ENCODE measurements around the gene NPC1.
"Not testable (repeated sequence)": the region's sequence is repeated elsewhere in the genome, so short reads cannot be mapped to it uniquely, and the experiment has no call there.

Gene NPC1

DNA sequence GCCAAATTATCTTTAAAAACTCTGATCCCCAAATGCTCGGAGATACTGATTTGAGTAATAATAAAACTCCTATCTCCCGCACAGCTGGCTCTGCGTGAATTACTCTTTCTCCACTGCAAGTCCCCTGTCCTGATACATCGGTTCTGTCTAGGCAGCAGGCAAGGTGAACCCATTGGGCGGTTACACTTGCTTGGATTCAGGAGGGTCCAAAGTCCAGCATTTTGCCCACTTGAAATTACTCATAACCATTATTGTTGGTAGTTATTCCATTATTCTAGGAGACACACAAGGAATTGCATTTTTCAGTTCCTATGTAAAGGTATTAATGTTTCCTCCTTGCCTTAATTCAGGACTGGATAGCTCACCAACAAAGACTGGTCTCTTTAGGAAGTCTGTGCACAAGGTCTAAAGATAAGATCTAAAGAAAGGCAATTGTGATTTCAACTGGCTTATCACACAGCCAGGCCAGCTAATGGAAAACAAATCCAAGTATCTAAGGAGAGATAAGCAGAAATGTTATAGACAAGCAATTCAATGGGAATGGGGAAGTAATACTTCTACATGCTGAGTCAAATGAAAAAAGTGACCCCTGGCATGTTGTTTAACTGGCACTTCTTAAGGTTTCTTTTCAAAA lies 23.2 kb upstream of the NPC1 start:
- no peak for DNase-seq (ENCODE audit: low read depth in 2 of 2)

- DNase-seq (ENCODE audit: low read depth in 2 of 2) = no peak
Observed at GRCh38 chr18:23608211-23608610, 21.9 kb upstream of the NPC1 start.

- DNase-seq (ENCODE audit: low read depth in 2 of 2) = no peak
Observed at GRCh38 chr18:23605941-23606340, 19.6 kb upstream of the NPC1 start.

DNA sequence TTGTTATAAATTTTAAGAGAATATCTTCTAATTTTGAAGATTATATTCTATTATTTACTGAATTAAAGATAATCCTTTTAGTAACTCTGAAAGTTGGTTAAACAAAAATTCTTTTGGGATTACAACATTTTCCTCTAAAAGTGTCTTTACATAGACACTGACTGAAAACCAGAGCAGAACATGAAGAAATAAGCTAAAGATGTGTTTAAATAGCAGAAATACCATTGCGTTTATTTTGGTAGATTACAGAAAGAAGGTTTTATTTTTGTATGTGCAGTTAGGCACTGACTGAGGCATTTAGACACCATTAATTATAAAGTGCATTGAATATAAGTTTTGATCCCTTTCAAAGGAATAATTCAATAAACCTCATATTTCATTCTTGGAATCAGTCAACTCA lies 13.5 kb upstream of the NPC1 start:
- DNase-seq (ENCODE audit: low read depth in 2 of 2) = no peak

- DNase-seq (ENCODE audit: low read depth in 2 of 2) = no peak
Observed at GRCh38 chr18:23596183-23596582, 9.9 kb upstream of the NPC1 start.

DNA sequence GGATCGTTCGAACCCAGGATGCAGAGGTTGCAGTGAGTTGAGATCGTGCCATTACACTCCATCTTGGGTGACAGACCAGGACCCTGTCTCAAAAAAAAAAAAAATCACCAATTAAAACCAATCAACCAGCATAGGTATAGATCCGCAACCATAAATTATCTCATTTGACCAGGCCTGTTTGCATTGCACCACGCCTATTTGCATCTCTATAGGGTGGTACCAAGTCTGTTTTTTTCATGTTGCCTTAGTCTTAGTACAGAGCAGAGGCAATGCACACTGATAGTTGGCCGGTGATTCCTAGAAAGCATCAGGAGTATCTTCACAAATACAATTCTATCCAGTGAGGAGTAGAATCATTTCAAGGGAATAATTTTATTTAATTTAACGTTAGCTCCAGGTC lies 9.3 kb upstream of the NPC1 start:
- DNase-seq (ENCODE audit: low read depth in 2 of 2) = no peak

DNA sequence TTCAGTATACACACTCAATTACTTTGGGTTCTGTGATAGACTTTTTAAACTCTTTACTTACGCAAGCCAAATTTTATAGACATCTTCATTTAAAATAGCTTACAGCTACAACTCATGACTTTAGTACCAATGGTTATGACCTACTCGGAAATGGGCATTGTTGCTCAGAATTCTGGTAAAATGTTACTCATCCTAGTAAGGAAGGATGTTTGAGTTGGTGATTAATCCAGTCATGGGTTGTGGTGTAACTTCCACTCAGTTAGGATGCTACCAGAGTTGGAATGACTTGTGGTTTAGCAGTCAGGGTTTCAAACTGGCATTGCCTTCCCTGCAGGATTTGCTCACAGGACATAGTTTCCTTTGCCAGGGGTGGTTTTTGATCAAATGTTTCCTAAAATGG lies 7.4 kb upstream of the NPC1 start:
- no peak for DNase-seq (ENCODE audit: low read depth in 2 of 2)

DNA sequence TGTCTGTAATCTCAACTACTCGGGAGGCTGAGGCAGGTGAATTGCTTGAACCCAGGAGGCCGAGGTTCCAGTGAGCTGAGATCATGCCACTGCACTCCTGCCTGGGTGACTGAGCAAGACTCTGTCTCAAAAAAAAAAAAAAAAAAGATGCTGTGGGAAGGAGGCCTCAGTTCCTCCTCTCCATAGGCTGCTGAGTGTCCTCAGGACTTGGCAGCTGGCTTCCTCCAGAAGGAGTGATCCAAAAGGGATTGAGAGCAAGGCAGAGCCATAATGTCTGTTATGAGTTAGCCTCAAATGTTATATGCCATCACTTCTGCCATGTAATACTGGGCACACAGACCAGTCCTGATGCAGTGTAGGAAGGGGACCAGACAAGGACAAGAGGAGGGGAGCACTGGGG lies 6.6 kb upstream of the NPC1 start:
- no peak for DNase-seq (ENCODE audit: low read depth in 2 of 2)

- no peak for DNase-seq (ENCODE audit: low read depth in 2 of 2)
Observed at GRCh38 chr18:23591011-23591410, 4.7 kb upstream of the NPC1 start.

GRCh38 chr18:23588836-23589560 lies 2.7 kb upstream of the NPC1 start:
- DNase-seq (ENCODE audit: low read depth in 2 of 2) = no peak

- no peak for DNase-seq (ENCODE audit: low read depth in 2 of 2)
Observed at GRCh38 chr18:23587220-23587642, 925 bp upstream of the NPC1 start.

DNA sequence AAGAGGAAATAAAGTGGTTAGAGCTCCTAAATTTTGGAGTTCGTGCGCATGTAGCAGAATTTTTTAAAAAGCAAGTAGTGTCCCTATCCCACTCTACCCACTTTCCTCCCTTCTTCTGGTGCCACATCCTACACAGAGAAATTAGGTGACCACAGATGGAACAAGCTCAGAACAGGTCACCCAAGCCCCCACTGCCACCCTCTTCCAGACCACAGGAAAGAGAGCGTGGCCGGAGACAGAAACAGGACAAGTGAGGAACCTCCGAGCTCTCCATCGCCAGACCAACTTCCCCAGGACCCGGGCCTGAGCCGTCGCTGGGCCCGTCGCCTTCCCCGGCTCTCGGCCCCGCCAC lies 433 bp downstream of the NPC1 start:
- DNase-seq (ENCODE audit: low read depth in 2 of 2) = no peak

DNA sequence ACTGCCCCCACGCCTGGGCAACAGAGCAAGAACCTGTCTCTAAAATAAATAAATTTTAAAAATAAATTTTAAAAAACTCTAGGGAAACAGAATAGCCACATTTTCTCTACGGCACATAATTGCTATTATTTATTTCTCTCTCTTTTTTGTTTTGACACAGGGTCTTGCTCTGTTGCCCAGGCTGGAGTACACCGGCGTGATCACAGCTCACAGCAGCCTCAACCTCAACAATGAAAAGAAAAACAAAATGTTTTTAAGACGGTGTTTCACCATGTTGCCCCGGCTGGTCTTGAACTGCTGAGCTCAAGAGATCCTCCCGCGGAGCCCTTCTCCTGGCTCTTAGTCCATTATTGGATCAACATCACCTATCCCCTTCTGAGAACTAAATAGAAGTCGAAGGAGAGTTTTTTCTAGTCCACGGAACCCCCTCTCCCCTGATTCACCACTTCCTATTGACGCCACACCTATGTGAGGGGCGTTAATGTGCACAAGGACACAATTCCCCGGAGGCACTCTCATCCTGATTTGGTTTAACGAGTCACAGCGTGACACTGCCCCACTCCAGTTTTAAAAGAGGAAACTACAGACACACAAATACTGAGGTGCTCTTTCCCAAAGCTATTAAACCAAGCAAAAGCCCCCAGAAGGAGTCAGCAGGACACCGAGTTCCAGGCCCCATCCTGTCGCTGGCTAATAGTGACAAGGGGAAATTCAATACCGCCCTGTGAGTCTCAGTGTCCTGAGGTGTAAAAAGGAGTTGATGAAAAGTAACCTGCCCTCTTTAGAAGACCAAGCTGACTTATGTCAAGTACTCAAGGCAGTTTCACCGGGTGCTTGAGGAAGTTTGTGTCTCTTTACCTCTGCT lies 1.1 kb downstream of the NPC1 start:
- no peak for DNase-seq (ENCODE audit: low read depth in 2 of 2)

DNA sequence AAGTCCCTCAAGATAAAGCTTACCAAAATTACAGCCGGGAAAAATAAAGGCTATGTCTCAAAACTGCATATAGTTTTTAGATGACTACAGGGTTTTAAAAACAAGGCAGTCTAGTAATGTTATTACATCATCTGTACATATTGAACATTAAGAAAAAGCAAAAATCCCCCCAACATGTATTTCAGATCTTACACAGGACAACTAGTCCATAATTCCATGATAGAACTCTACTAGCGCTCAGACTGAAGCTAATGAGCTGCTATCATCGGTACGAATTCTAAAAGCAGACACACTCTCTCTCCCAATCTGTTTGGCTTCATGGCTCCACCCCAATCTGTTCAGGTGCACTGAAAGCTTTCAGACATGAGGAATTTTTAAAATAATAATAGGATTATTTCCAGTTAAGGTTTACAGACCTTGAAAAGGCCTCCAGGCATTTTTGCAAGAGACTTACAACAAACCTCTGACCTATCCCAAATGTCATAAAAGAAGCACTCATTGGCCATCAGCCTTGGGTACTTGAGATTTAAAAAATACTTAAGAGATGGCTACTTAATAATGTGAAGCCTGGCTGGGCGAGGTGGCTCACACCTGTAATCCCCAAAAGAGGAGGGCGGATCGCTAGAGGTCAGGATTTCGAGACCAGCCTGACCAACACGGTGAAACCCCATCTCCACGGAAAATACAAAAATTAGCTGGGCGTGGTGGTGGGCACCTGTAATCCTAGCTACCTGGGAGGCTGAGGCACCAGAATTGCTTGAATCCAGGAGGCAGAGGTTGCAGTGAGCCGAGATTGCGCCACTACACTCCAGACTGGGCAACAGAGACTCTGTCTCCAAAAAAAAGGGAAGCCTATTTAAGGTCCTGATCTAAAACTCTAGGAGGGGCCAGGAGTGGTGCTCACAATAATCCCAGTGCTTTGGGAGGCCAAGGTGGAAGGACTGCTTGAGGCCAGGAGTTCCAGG lies 2.0 kb downstream of the NPC1 start:
- no peak for DNase-seq (ENCODE audit: low read depth in 2 of 2)

- DNase-seq (ENCODE audit: low read depth in 2 of 2) = no peak
Observed at GRCh38 chr18:23583071-23583865, 3.0 kb downstream of the NPC1 start.

DNA sequence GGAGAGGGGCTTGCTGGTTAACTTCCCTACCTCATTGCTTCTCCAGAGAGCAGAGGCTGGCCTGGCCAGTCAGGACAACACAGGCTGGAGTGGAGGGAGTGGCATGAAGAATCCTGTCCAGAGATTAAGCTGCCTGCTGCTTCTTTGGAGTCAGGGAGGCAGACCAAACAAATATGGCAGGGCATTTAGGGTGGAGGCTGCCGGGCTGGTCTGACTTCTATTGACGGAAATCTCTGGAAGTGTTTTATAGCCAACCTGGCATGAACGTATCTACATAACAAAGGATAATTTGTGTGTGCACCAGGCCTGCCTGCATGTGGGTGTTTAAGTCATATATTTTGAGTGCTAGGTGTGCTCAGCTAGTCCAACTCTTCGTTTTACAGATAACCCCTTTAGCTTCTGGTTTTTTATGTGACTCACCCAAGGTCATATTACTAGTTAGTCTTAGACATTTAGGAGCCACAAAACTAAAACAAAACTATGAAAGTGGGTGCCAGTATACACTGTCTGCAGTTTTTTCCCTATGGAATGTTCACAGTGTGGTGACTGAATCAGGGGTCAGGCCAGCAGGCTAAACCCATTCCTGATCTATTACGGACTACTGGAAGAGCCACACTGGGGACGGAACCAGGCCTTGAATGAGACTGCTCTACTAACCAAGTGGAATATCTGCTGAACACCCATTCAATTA lies 5.5 kb downstream of the NPC1 start:
- no peak for DNase-seq (ENCODE audit: low read depth in 2 of 2)

DNA sequence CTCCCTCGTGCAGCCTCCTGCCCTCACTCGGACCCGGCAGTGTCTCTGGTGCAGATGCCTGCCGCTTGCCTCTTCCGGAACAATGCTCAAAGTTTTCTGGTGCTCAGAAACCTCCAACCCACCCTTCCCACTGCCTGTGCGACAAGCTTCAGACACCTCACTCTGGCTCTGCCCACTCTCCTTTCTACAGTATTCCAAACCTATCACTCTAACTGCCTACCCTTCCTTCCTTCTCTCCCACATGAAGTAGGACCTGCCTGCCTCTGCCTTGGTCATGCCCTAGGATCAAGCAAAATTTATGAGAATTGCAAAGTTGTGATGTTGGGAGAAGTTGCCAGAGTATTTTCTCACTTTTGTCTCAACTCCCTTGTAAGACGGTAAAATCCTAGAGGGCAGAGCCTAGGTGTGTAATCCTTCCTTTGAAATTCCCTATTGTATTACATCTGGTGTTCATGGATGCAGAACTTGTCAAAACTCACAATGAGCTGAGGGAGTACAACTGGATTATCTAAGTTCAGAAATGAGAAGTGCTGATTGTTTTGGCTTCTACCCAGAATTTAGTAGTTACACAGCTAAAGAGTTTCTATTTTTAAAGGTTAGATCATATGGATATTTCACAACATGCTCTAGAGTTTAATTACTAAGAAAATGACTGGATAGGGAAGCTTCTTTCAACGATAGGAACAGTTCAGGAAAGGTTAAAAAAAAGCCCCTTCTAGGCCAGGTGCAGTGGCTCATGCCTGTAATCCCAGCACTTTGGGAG lies 7.2 kb downstream of the NPC1 start:
- no peak for DNase-seq (ENCODE audit: low read depth in 2 of 2)

DNA sequence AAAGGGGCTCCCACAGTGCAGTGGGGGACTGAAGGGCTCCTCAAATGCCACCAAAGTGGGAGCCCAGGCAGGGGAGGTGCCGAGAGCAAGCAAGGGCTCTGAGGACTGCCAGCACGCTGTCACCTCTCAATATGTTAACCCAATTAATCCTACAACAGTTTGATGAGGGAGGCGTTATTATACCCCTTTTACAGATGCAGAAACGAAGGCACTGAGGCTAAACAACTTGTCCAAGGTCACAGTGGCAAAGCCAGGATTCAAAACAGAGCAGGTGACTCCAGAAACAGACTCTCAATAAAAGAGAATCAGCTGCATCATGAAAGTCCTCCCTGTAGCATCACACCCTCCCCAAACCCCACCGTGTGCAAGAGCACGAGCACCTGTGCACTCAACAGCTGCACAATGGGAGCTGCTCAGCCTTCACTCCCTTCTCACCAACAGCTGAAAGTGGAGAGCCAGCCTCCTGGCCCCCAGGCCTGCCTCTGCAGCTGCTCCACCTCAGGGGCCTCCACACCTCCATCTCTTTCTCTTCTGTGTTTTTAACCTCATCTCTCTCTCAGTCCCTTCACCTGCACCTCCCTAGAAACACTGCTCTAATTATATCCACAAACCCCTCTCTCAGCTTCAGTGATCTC lies 8.1 kb downstream of the NPC1 start:
- no peak for DNase-seq (ENCODE audit: low read depth in 2 of 2)

- DNase-seq (ENCODE audit: low read depth in 2 of 2) = not testable (repeated sequence)
Observed at GRCh38 chr18:23577521-23577920, 8.8 kb downstream of the NPC1 start.

Data from stimulated activated CD4-positive, alpha-beta T cell treated with anti-CD3 and anti-CD28 coated beads, Interleukin-1b, Interleukin-23, amount 100 ng/mL, for 1 hour (primary cell).